Activated B cell treated with CpG ODN at 0.5 μM for 24 hours (primary cell): Measurements from ENCODE around the gene BAMBI. TPM values are rescaled to one million over a fixed set of nuclear protein-coding genes. Genes with fewer than 3 reads are reported as not detected.

Experiments used
- ATAC-seq: fragments of 200-7000 bp; cut with Tn5 transposase; one replicate; pipeline ENCODE4 v1.10.0; 2021; ENCODE audit warnings: low read depth, mild to moderate bottlenecking, moderate library complexity
- CTCF ChIA-PET: fragments of 350-600 bp; sonication (Branson Sonifier 250); formaldehyde crosslinking; loops from one replicate; lab custom pipeline; 2021; ENCODE audit warnings: antibody characterized with exemption; lab: Charles Lee
- POLR2A ChIA-PET: fragments of 350-600 bp; sonication (Branson Sonifier 250); formaldehyde crosslinking; loops from one replicate; lab custom pipeline; 2021; ENCODE audit warnings: antibody characterized with exemption; lab: Charles Lee
- DNase-seq: peaks from one replicate; pipeline ENCODE4 v3.0.0; 2022
- H3K27ac Mint-ChIP-seq: one replicate; pipeline ENCODE4 v1.8.0; 2020; ENCODE audit warnings: mixed read lengths
- H3K27me3 Mint-ChIP-seq: one replicate; pipeline ENCODE4 v1.8.0; 2021; ENCODE audit warnings: mixed read lengths
- H3K36me3 Mint-ChIP-seq: one replicate; pipeline ENCODE4 v1.8.0; 2021; ENCODE audit warnings: low read depth, mixed read lengths
- H3K4me1 Mint-ChIP-seq: one replicate; pipeline ENCODE4 v1.8.0; 2021; ENCODE audit warnings: mixed read lengths
- H3K4me3 Mint-ChIP-seq: one replicate; pipeline ENCODE4 v1.8.0; 2020; ENCODE audit warnings: mild to moderate bottlenecking, mixed read lengths
- H3K9me3 Mint-ChIP-seq: one replicate; pipeline ENCODE4 v1.8.0; 2020; ENCODE audit warnings: mixed read lengths
- CTCF ChIP-seq: fragments of 200-600 bp; IDR thresholded peaks from one replicate; pipeline ENCODE4 v1.8.0; 2022; ENCODE audit warnings: antibody characterized with exemption, mild to moderate bottlenecking
- intact Hi-C: fragments of 100-400 bp; cut with micrococcal nuclease; formaldehyde crosslinking; loops from one replicate; pipeline ENCODE4 v1.15.1; 2024
- total RNA-seq: library from RNA; stranded (reverse); gene quantifications from 2 replicates; pipeline ENCODE4 v1.2.3, GENCODE V29; 2022

Gene BAMBI
- total RNA-seq, 1 donor from 2014 or later, result 0.16 TPM

GRCh38 chr10:28690545-28690944, 13.2 kb downstream of the BAMBI start:
- Mint-ChIP-seq H3K9me3 (no peaks in the 10 kb centered on the region), H3K27me3 (peaks cover 13% of the 10 kb centered on the region), H3K4me3 (no peak overlapping the region), H3K36me3 (no peaks in the 10 kb centered on the region), H3K4me1 (no peaks in the 10 kb centered on the region), H3K27ac (no peak overlapping the region)
- intact Hi-C loops, result no loop called here
- TF ChIP-seq CTCF, result no peak
- ChIA-PET CTCF (interaction anchor here (0.9 to 1.2 kb wide), 2 partner anchors 11 to 27 kb away, joined by 3 to 4 read pairs; no protein-coding TSS in a partner anchor), POLR2A (no interaction called here)
- DNase-seq, result no peak
- no peak for ATAC-seq

- no peak overlapping the region for H3K4me3 Mint-ChIP-seq
- peaks cover 13% of the 10 kb centered on the region for H3K27me3 Mint-ChIP-seq
- no peaks in the 10 kb centered on the region for H3K36me3 Mint-ChIP-seq
- no peaks in the 10 kb centered on the region for H3K9me3 Mint-ChIP-seq
- ATAC-seq, result no peak
- H3K4me1 Mint-ChIP-seq, result no peaks in the 10 kb centered on the region
- no peak for TF ChIP-seq CTCF
- DNase-seq, result no peak
- no peak overlapping the region for H3K27ac Mint-ChIP-seq
- ChIA-PET CTCF (interaction anchor here (1.2 kb wide), 1 partner anchor 12 kb away, joined by 4 read pairs; no protein-coding TSS in a partner anchor), POLR2A (no interaction called here)
- intact Hi-C loops, result no loop called here
These were observed 13.9 kb downstream of the BAMBI start for GRCh38 chr10:28691187-28691694.

- Mint-ChIP-seq H3K4me3 (no peak overlapping the region), H3K4me1 (no peaks in the 10 kb centered on the region), H3K27ac (no peak overlapping the region), H3K27me3 (peaks cover 13% of the 10 kb centered on the region), H3K9me3 (no peaks in the 10 kb centered on the region), H3K36me3 (no peaks in the 10 kb centered on the region)
- ATAC-seq (no peak), DNase-seq (no peak)
- intact Hi-C loops, result no loop called here
- no peak for TF ChIP-seq CTCF
- ChIA-PET POLR2A (no interaction called here), CTCF (no interaction called here)
These were observed 14.7 kb downstream of the BAMBI start for GRCh38 chr10:28692050-28692449.

GRCh38 chr10:28694530-28694929, 17.2 kb downstream of the BAMBI start:
- intact Hi-C loops, result no loop called here
- ATAC-seq (no peak), DNase-seq (no peak)
- H3K36me3 Mint-ChIP-seq, result no peaks in the 10 kb centered on the region
- ChIA-PET CTCF (no interaction called here), POLR2A (no interaction called here)
- peaks cover 13% of the 10 kb centered on the region for H3K27me3 Mint-ChIP-seq
- no peak overlapping the region for H3K4me3 Mint-ChIP-seq
- no peak for TF ChIP-seq CTCF
- H3K27ac Mint-ChIP-seq, result no peak overlapping the region
- no peaks in the 10 kb centered on the region for H3K4me1 Mint-ChIP-seq
- no peaks in the 10 kb centered on the region for H3K9me3 Mint-ChIP-seq

GRCh38 chr10:28698075-28698474, 20.8 kb downstream of the BAMBI start:
- no peaks in the 10 kb centered on the region for H3K36me3 Mint-ChIP-seq
- intact Hi-C loops, result no loop called here
- no peak overlapping the region for H3K27ac Mint-ChIP-seq
- no peak for TF ChIP-seq CTCF
- peaks cover 14% of the 10 kb centered on the region for H3K27me3 Mint-ChIP-seq
- ChIA-PET CTCF (no interaction called here), POLR2A (no interaction called here)
- DNase-seq (no peak), ATAC-seq (no peak)
- H3K4me1 Mint-ChIP-seq, result no peaks in the 10 kb centered on the region
- no peak overlapping the region for H3K4me3 Mint-ChIP-seq
- no peaks in the 10 kb centered on the region for H3K9me3 Mint-ChIP-seq
